H9 (cell line): ENCODE data around the gene GP1BB. TPM values are rescaled to one million over a fixed set of nuclear protein-coding genes. Genes with fewer than 3 reads are reported as not detected.

Experiments used
- DNase-seq: peaks from one replicate; pipeline ENCODE4 v3.0.0-alpha.2; 2017
- H2AFZ ChIP-seq: one replicate; pipeline ENCODE4 v1.6.1; 2013; ENCODE audit warnings: mild to moderate bottlenecking, low read length, control low read depth, moderate library complexity
- H2AK5ac ChIP-seq: 2 replicates; pipeline ENCODE4 v1.6.1; 2013; ENCODE audit warnings: low read length, control low read depth, mixed read lengths; ENCODE audit not compliant: insufficient read length
- H2BK120ac ChIP-seq: one replicate; pipeline ENCODE4 v1.6.1; 2013; ENCODE audit warnings: low read depth, mild to moderate bottlenecking, low read length, control low read depth, inconsistent platforms; ENCODE audit not compliant: poor library complexity, severe bottlenecking
- H2BK12ac ChIP-seq: 2 replicates; pipeline ENCODE4 v1.6.1; 2013; ENCODE audit warnings: low read length, control low read depth, mixed read lengths, low read depth; ENCODE audit not compliant: insufficient read length
- H2BK15ac ChIP-seq: 2 replicates; pipeline ENCODE4 v1.6.1; 2013; ENCODE audit warnings: low read depth, low read length, control low read depth
- H2BK20ac ChIP-seq: one replicate; pipeline ENCODE4 v1.6.1; 2013; ENCODE audit warnings: low read depth, mild to moderate bottlenecking, low read length, control low read depth, inconsistent platforms; ENCODE audit not compliant: poor library complexity, severe bottlenecking
- H2BK5ac ChIP-seq: 2 replicates; pipeline ENCODE4 v1.6.1; 2013; ENCODE audit warnings: low read length, control low read depth, mixed read lengths; ENCODE audit not compliant: insufficient read length
- H3K14ac ChIP-seq: 2 replicates; pipeline ENCODE4 v1.6.1; 2013; ENCODE audit warnings: low read length, control low read depth; ENCODE audit not compliant: insufficient read depth
- H3K18ac ChIP-seq: 2 replicates; pipeline ENCODE4 v1.6.1; 2013; ENCODE audit warnings: low read depth, mild to moderate bottlenecking, mixed read lengths, low read length, control low read depth; ENCODE audit not compliant: insufficient read length
- H3K23ac ChIP-seq: 2 replicates; pipeline ENCODE4 v1.6.1; 2013; ENCODE audit warnings: low read length, control low read depth, mixed read lengths, low read depth; ENCODE audit not compliant: insufficient read length
- H3K23me2 ChIP-seq: 2 replicates; pipeline ENCODE4 v1.6.1; 2013; ENCODE audit warnings: low read depth, mild to moderate bottlenecking, mixed read lengths, low read length, control low read depth; ENCODE audit not compliant: insufficient read length, poor library complexity, severe bottlenecking
- H3K27ac ChIP-seq: 2 replicates; pipeline ENCODE4 v1.5.1; 2013; ENCODE audit warnings: low read length, control low read depth, mixed read lengths, low read depth; ENCODE audit not compliant: insufficient read length
- H3K27me3 ChIP-seq: 2 replicates; pipeline ENCODE4 v1.6.1; 2013; ENCODE audit warnings: low read length, control low read depth, inconsistent platforms; ENCODE audit not compliant: insufficient read depth
- H3K4ac ChIP-seq: 2 replicates; pipeline ENCODE4 v1.6.1; 2013; ENCODE audit warnings: low read depth, mild to moderate bottlenecking, control low read depth, inconsistent platforms, low read length, moderate library complexity
- H3K4me1 ChIP-seq: 2 replicates; pipeline ENCODE4 v1.6.1; 2013; ENCODE audit warnings: low read length, control low read depth, inconsistent platforms; ENCODE audit not compliant: insufficient read depth
- H3K4me2 ChIP-seq: 2 replicates; pipeline ENCODE4 v1.6.1; 2013; ENCODE audit warnings: low read length, control low read depth, mixed read lengths; ENCODE audit not compliant: insufficient read length, insufficient read depth
- H3K56ac ChIP-seq: 2 replicates; pipeline ENCODE4 v1.6.1; 2013; ENCODE audit warnings: low read depth, mild to moderate bottlenecking, mixed read lengths, low read length, control low read depth; ENCODE audit not compliant: insufficient read length
- H3K79me1 ChIP-seq: 2 replicates; pipeline ENCODE4 v1.6.1; 2013; ENCODE audit warnings: low read depth, mild to moderate bottlenecking, moderate library complexity, low read length, control low read depth, inconsistent platforms; ENCODE audit not compliant: insufficient read depth, poor library complexity, severe bottlenecking
- H3K79me2 ChIP-seq: 2 replicates; pipeline ENCODE4 v1.6.1; 2013; ENCODE audit warnings: low read length, control low read depth, inconsistent platforms; ENCODE audit not compliant: insufficient read depth
- H3K9ac ChIP-seq: 2 replicates; pipeline ENCODE4 v1.6.1; 2013; ENCODE audit warnings: low read length, control low read depth, mixed read lengths; ENCODE audit not compliant: insufficient read length; ENCODE audit errors: extremely low read depth
- H3K9me3 ChIP-seq: one replicate; pipeline ENCODE4 v1.6.1; 2013; ENCODE audit warnings: low read depth, low read length, inconsistent platforms; ENCODE audit not compliant: control insufficient read depth
- H3T11ph ChIP-seq: one replicate; pipeline ENCODE4 v1.6.1; 2013; ENCODE audit warnings: mild to moderate bottlenecking, low read length, control low read depth, inconsistent platforms
- H4K20me1 ChIP-seq: one replicate; pipeline ENCODE4 v1.6.1; 2013; ENCODE audit not compliant: control insufficient read depth, insufficient read length, insufficient read depth
- H4K5ac ChIP-seq: 2 replicates; pipeline ENCODE4 v1.6.1; 2013; ENCODE audit warnings: low read depth, mild to moderate bottlenecking, mixed read lengths, low read length, control low read depth; ENCODE audit not compliant: insufficient read length
- H4K8ac ChIP-seq: replicated peaks from 2 replicates; pipeline ENCODE4 v1.6.1; 2013; ENCODE audit warnings: low read length, control low read depth, mixed read lengths, low read depth; ENCODE audit not compliant: insufficient read length
- H4K91ac ChIP-seq: 2 replicates; pipeline ENCODE4 v1.6.1; 2013; ENCODE audit warnings: low read depth, mild to moderate bottlenecking, moderate library complexity, mixed read lengths, low read length, control low read depth; ENCODE audit not compliant: insufficient read length
- H3K27ac Mint-ChIP-seq, 3 experiments: 2 replicates in 2 of 3; 3 replicates in 1 of 3; pipeline ENCODE4 v1.8.0; 2020 to 2021; ENCODE audit warnings: mixed read lengths in 3 of 3, mild to moderate bottlenecking in 1 of 3, moderate library complexity in 1 of 3
- H3K27me3 Mint-ChIP-seq: 2 replicates; pipeline ENCODE4 v1.8.0; 2021; ENCODE audit warnings: low read depth, mild to moderate bottlenecking, moderate library complexity, mixed read lengths
- H3K36me3 Mint-ChIP-seq, 3 experiments: 2 replicates in 2 of 3; 3 replicates in 1 of 3; pipeline ENCODE4 v1.8.0; 2020 to 2021; ENCODE audit warnings: low read depth in 3 of 3, mixed read lengths in 3 of 3; ENCODE audit not compliant: insufficient read depth in 1 of 3
- H3K4me1 Mint-ChIP-seq, 2 experiments: 2 replicates each; pipeline ENCODE4 v1.8.0; 2020; ENCODE audit warnings: mixed read lengths in 2 of 2
- H3K4me3 Mint-ChIP-seq, 2 experiments: 2 replicates in 1 of 2; 3 replicates in 1 of 2; pipeline ENCODE4 v1.8.0; 2020 to 2021; ENCODE audit warnings: mild to moderate bottlenecking in 2 of 2, mixed read lengths in 2 of 2, moderate library complexity in 1 of 2
- H3K9me3 Mint-ChIP-seq, 2 experiments: 2 replicates in 1 of 2; 3 replicates in 1 of 2; pipeline ENCODE4 v1.8.0; 2020; ENCODE audit warnings: mild to moderate bottlenecking in 2 of 2, mixed read lengths in 2 of 2, moderate library complexity in 1 of 2
- CTCF ChIP-seq: fragments of 200-600 bp; sonication (generic); conservative IDR thresholded peaks from 3 replicates; pipeline ENCODE4 v1.8.0; 2021; ENCODE audit warnings: antibody characterized with exemption, mild to moderate bottlenecking
- WGBS: extraction: QIAGEN DNeasy Blood & Tissue Kit; methylation state at CpG from one replicate; pipeline ENCODE4 v1.1.7; 2013; ENCODE audit warnings: missing lambda C conversion rate, low lambda C conversion rate, mixed read lengths; ENCODE audit not compliant: insufficient read length; ENCODE audit errors: extremely low coverage; 5-methylcytosine and 5-hydroxymethylcytosine counted together
- total RNA-seq: library from RNA; stranded (reverse); gene quantifications from 2 replicates; pipeline ENCODE4 v1.2.1, GENCODE V29; 2021

GP1BB gene
- total RNA-seq, 1 experiment from 2014 or later, result 3.4 TPM

GRCh38 chr22:19748139-19748538 is 24.8 kb downstream of the GP1BB start:
- WGBS, result no CpG with 5 or more reads among the region's 4 CpGs
- H2AFZ ChIP-seq, result no peak overlapping the region
- H4K8ac ChIP-seq, result no peak overlapping the region

More at GRCh38 chr22:19748139-19748538, 24.8 kb downstream of the GP1BB start:
- H3K27ac ChIP-seq, result no peak overlapping the region
- H3K14ac ChIP-seq, result no peak overlapping the region
- H2BK12ac ChIP-seq, result no peak overlapping the region
- no peak overlapping the region for H3K56ac ChIP-seq
- Mint-ChIP-seq H3K36me3 (no peaks in the 10 kb centered on the region), H3K9me3 (no peaks in the 10 kb centered on the region; a peak in 1 of 5 replicates), H3K4me1 (peaks cover 7 to 17% of the 10 kb centered on the region in 2 experiments), H3K27me3 (peaks cover 29% of the 10 kb centered on the region), H3K4me3 (no peak overlapping the region), H3K27ac (no peak overlapping the region)
- H3K23ac ChIP-seq, result no peak overlapping the region
- DNase-seq, result no peak
- H4K91ac ChIP-seq, result no peak overlapping the region
- H2AK5ac ChIP-seq, result no peak overlapping the region
- no peaks in the 10 kb centered on the region for H3K9me3 ChIP-seq
- H4K5ac ChIP-seq, result no peak overlapping the region
- no peaks in the 10 kb centered on the region for H4K20me1 ChIP-seq
- no peak overlapping the region for H2BK5ac ChIP-seq
- TF ChIP-seq CTCF, result no peak
- no peaks in the 10 kb centered on the region for H3K23me2 ChIP-seq
- no peak overlapping the region for H2BK20ac ChIP-seq
- no peak overlapping the region for H2BK15ac ChIP-seq
- no peaks in the 10 kb centered on the region for H3K79me2 ChIP-seq
- H3K4me2 ChIP-seq, result no peak overlapping the region
- H3K4ac ChIP-seq, result no peak overlapping the region
- no peaks in the 10 kb centered on the region for H3K4me1 ChIP-seq
- H3T11ph ChIP-seq, result no peak overlapping the region
- H3K79me1 ChIP-seq, result no peaks in the 10 kb centered on the region
- no peak overlapping the region for H3K18ac ChIP-seq
- H3K27me3 ChIP-seq, result peaks cover 4% of the 10 kb centered on the region; the same call in 1 of the 2 replicates
- H3K9ac ChIP-seq, result no peak overlapping the region
- H2BK120ac ChIP-seq, result no peak overlapping the region
